Endothelial cell of umbilical vein (primary cell): ENCODE measurements around the gene ZNF207. TPM values are rescaled to one million over a fixed set of nuclear protein-coding genes. Genes with fewer than 3 reads are reported as not detected.
"Not testable (repeated sequence)": the region's sequence is repeated elsewhere in the genome, so short reads cannot be mapped to it uniquely, and the experiment has no call there.

ENCODE experiments used
- BruUV-seq: library from RNA; stranded (reverse); fragments of 400-500 nt; replicated peaks from 2 replicates; lab custom pipeline; 2021; lab: Mats Ljungman, UMichigan
- CTCF ChIA-PET: fragments of 300-600, 350-600 bp; sonication (Branson Sonifier 250); formaldehyde crosslinking; loops from one replicate; lab custom pipeline; 2021; ENCODE audit warnings: antibody characterized with exemption, inconsistent platforms; lab: Charles Lee
- POLR2A ChIA-PET: fragments of 300-600, 350-600 bp; sonication (Branson Sonifier 250); formaldehyde crosslinking; loops from one replicate; lab custom pipeline; 2021; ENCODE audit warnings: antibody characterized with exemption, inconsistent platforms; lab: Charles Lee
- DNase-seq: peaks from one replicate; pipeline ENCODE4 v3.0.0-alpha.2; 2011; ENCODE audit warnings: low read depth, low spot score
- FAIRE-seq: peaks from 2 replicates; lab custom pipeline; 2011; peaks lifted over from hg19 to GRCh38; lab: Jason Lieb, UNC
- H2AFZ ChIP-seq: 2 replicates; pipeline ENCODE4 v1.6.0; 2012; ENCODE audit warnings: low read depth, low read length, control low read depth, inconsistent platforms
- H3K27ac ChIP-seq: 2 replicates; pipeline ENCODE4 v1.5.1; 2011; ENCODE audit warnings: low read depth, mild to moderate bottlenecking, control low read depth, low read length, moderate library complexity; ENCODE audit not compliant: insufficient read depth
- H3K27me3 ChIP-seq, 2 experiments: 2 replicates each; pipeline versions ENCODE4 v1.6.0 to v1.6.1; 2011; ENCODE audit warnings: low read length in 2 of 2, mixed read lengths in 1 of 2; ENCODE audit not compliant: control insufficient read depth in 2 of 2, insufficient read depth in 2 of 2
- H3K36me3 ChIP-seq, 2 experiments: 2 replicates in 1 of 2; 3 replicates in 1 of 2; pipeline ENCODE4 v1.5.1; 2011; ENCODE audit warnings: low read length in 2 of 2, mild to moderate bottlenecking in 1 of 2, moderate library complexity in 1 of 2; ENCODE audit not compliant: control insufficient read depth in 2 of 2, insufficient read depth in 2 of 2; ENCODE audit errors: extremely low read depth in 1 of 2
- H3K4me1 ChIP-seq: 3 replicates; pipeline ENCODE4 v1.5.1; 2011; ENCODE audit warnings: mild to moderate bottlenecking, low read length; ENCODE audit not compliant: control insufficient read depth, insufficient read depth; ENCODE audit errors: extremely low read depth
- H3K4me2 ChIP-seq: 2 replicates; pipeline ENCODE4 v1.6.1; 2011; ENCODE audit warnings: low read length, control low read depth, mixed read lengths; ENCODE audit not compliant: insufficient read depth
- H3K4me3 ChIP-seq, 3 experiments: fragments of 200-600 bp in 1 of 3; sonication (generic), shearing (Covaris generic) in 1 of 3; replicated peaks in 1 of 3; 2 replicates each; pipeline ENCODE4 v1.5.1; 2011 to 2016; ENCODE audit warnings: control low read depth in 3 of 3, low read length in 3 of 3, mild to moderate bottlenecking in 2 of 3, inconsistent platforms in 1 of 3, low read depth in 1 of 3, moderate library complexity in 1 of 3; ENCODE audit not compliant: insufficient read depth in 1 of 3
- H3K79me2 ChIP-seq: 2 replicates; pipeline ENCODE4 v1.6.0; 2012; ENCODE audit warnings: low read length, inconsistent platforms; ENCODE audit not compliant: control insufficient read depth, insufficient read depth
- H3K9ac ChIP-seq: replicated peaks from 2 replicates; pipeline ENCODE3; 2011; ENCODE audit warnings: low read length, control low read depth; ENCODE audit not compliant: insufficient read depth; ENCODE audit errors: extremely low read depth
- H3K9me1 ChIP-seq: replicated peaks from 3 replicates; pipeline ENCODE4 v1.6.0; 2011; ENCODE audit warnings: mild to moderate bottlenecking, low read length; ENCODE audit not compliant: control insufficient read depth, insufficient read depth; ENCODE audit errors: extremely low read depth
- H3K9me3 ChIP-seq: replicated peaks from 2 replicates; pipeline ENCODE4 v1.5.1; 2012; ENCODE audit warnings: low read length, inconsistent platforms; ENCODE audit not compliant: control insufficient read depth, insufficient read depth
- H4K20me1 ChIP-seq: replicated peaks from 2 replicates; pipeline ENCODE3; 2011; ENCODE audit warnings: mild to moderate bottlenecking, low read length; ENCODE audit not compliant: control insufficient read depth, insufficient read depth; ENCODE audit errors: extremely low read depth
- CTCF ChIP-seq, 2 donors: IDR thresholded peaks; 1 replicate in 1 of 2; 2 replicates in 1 of 2; pipeline ENCODE4 v1.5.1; 2011; ENCODE audit warnings: low read length in 2 of 2, mild to moderate bottlenecking in 2 of 2, moderate library complexity in 2 of 2, control low read depth in 1 of 2, inconsistent platforms in 1 of 2, low read depth in 1 of 2; ENCODE audit not compliant: insufficient read depth in 1 of 2; ENCODE audit errors: extremely low read depth in 1 of 2
- EZH2 ChIP-seq: IDR thresholded peaks from 2 replicates; pipeline ENCODE4 v1.6.1; 2012; ENCODE audit warnings: borderline replicate concordance, low read depth, mild to moderate bottlenecking, moderate library complexity, low read length, inconsistent platforms; ENCODE audit not compliant: severe bottlenecking
- MAX ChIP-seq: IDR thresholded peaks from 2 replicates; pipeline ENCODE4 v1.6.1; 2011; ENCODE audit not compliant: insufficient read depth, insufficient read length
- MYC ChIP-seq: IDR thresholded peaks from one replicate; pipeline ENCODE4 v1.6.1; 2011; ENCODE audit warnings: mild to moderate bottlenecking, low read depth, low read length
- dilution Hi-C: fragments of 300-500 bp; cut with MboI; formaldehyde crosslinking; loops from one replicate; pipeline ENCODE4 v1.15.0; 2019; ENCODE audit warnings: low sequenced_read_pairs; ENCODE audit not compliant: extremely low pct_ligation_motif_present
- intact Hi-C: fragments of 100-400 bp; cut with micrococcal nuclease; formaldehyde crosslinking; loops from one replicate; pipeline ENCODE4 v1.10.0; 2022
- polyA plus RNA-seq, 4 experiments: library from polyadenylated mRNA; depleted of rRNA in 3 of 4; stranded (reverse) in 3 of 4; unstranded in 1 of 4; fragments of >200 nt; gene quantifications; 2 replicates each; pipeline versions ENCODE4 v1.2.1 to v1.2.3, GENCODE V29; 2011 to 2012; ENCODE audit warnings: missing spikeins in 1 of 4
- total RNA-seq: library from RNA; stranded (reverse); gene quantifications from 2 replicates; pipeline ENCODE4 v1.2.3, GENCODE V29; 2021

The ZNF207 gene
- total and polyA plus RNA-seq, 2 donors (not counting 3 experiments of a cell fraction or from before 2014, with no cell fraction given): 206 to 231 TPM

- H3K9me1 ChIP-seq, H2AFZ ChIP-seq, H3K36me3 ChIP-seq, H3K4me1 ChIP-seq, H4K20me1 ChIP-seq, BruUV-seq, dilution Hi-C loops, H3K9ac ChIP-seq, H3K27ac ChIP-seq, POLR2A ChIA-PET, H3K9me3 ChIP-seq, H3K4me3 ChIP-seq, H3K4me2 ChIP-seq, DNase-seq, FAIRE-seq, H3K79me2 ChIP-seq: not testable (repeated sequence)
- intact Hi-C loops: loop anchor here (10.0 kb wide), 1 partner anchor 312 kb away; the partner anchor contains the start of gene LRRC37B
- peaks cover 9 to 10% of the 10 kb centered on the region in 2 experiments for H3K27me3 ChIP-seq
- CTCF ChIA-PET: interaction anchor here (0.9 to 4.9 kb wide), 7 partner anchors 13 to 77 kb away, joined by 3 to 94 read pairs (median 3); no protein-coding TSS in a partner anchor
Observed at GRCh38 chr17:32316653-32317052, 33.3 kb upstream of the ZNF207 start.

GRCh38 chr17:32317353-32317752 lies 32.6 kb upstream of the ZNF207 start:
- no peak for TF ChIP-seq MYC
- TF ChIP-seq EZH2: no peak
- no peak for TF ChIP-seq CTCF (IDR thresholded peaks at IDR 0.05; ENCODE audit: extremely low read depth in 1 of 2, insufficient read depth in 1 of 2, low read depth in 1 of 2, low read length in 2 of 2)
- TF ChIP-seq MAX: no peak
- CTCF ChIA-PET: interaction anchor here (1.2 to 4.9 kb wide), 3 partner anchors 63 to 114 kb away, joined by 3 to 94 read pairs (median 11); no protein-coding TSS in a partner anchor
- BruUV-seq: no TSS peak
- peaks cover 9 to 10% of the 10 kb centered on the region in 2 experiments for H3K27me3 ChIP-seq
- no peaks in the 10 kb centered on the region for H3K9me1 ChIP-seq
- DNase-seq (no peak), FAIRE-seq (no peak)
- H3K4me2 ChIP-seq: no peak overlapping the region
- dilution Hi-C loops (no loop called here), intact Hi-C loops (loop anchor here (10.0 kb wide), 1 partner anchor 313 kb away; the partner anchor contains the start of gene LRRC37B)
- H3K9me3 ChIP-seq: no peaks in the 10 kb centered on the region
- H2AFZ ChIP-seq: no peak overlapping the region
- POLR2A ChIA-PET: no interaction called here
- H4K20me1 ChIP-seq: no peaks in the 10 kb centered on the region
- H3K27ac ChIP-seq: no peak overlapping the region
- H3K4me1 ChIP-seq: no peaks in the 10 kb centered on the region
- H3K36me3 ChIP-seq: no peaks in the 10 kb centered on the region
- no peaks in the 10 kb centered on the region for H3K79me2 ChIP-seq
- no peak overlapping the region for H3K4me3 ChIP-seq
- no peak overlapping the region for H3K9ac ChIP-seq
